Measurements from ENCODE around the gene TLCD3B.

The TLCD3B gene

DNA sequence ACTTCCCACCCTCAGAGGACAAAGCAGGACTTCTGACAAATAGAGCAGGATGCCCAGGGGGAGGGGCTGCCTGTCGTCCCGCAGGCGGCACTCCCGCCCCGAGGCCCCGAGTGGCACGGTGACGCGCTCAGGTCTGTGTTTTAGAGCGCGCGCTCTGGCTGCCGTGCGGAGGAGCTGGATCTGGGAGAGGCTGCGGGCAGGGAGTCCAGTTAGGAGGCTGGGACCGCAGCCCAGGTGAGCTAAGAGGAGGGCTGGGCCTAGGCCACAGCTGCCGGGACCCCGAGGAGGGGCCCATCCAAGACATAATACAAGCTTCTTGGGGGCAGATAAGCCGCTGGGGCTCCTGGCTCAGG lies 26.7 kb downstream of the TLCD3B start:
- no peak for DNase-seq

DNA sequence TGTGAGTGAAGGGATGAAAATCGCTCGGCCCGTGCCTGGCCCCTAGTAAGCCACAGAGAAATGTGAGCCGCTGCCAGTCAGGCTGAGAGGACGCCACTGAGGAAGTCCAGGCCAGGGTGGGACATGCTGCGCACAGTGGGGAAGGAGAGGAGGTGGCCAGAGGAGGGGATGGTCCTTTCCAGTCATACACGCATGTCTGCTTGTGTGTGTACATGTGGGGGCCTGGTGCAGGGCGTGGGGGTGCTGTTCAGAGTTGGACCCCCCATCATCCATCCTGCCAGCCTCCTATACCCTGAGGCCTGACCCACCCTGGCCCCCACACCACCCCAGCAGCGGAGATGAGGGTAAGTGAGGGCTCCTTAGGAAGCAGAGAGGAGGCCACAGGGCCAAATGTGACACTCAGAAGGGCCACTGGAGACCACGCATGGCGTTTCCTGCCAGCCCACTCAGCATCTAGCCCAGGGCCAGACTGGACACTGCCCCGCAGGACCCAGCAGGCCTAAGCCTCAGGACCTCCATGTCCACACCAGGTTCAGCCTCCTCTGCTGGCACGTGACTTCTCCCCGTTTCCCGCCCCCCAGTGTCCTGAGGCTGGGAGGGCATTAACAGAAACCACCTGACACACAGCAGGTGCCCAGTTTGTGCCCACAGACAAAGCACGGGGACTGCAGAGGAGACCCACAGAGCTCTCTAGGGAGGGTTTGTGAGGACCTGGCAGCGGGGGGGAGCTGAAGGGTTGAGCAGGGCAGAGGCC lies 27.2 kb downstream of the TLCD3B start:
- DNase-seq, result no peak

DNA sequence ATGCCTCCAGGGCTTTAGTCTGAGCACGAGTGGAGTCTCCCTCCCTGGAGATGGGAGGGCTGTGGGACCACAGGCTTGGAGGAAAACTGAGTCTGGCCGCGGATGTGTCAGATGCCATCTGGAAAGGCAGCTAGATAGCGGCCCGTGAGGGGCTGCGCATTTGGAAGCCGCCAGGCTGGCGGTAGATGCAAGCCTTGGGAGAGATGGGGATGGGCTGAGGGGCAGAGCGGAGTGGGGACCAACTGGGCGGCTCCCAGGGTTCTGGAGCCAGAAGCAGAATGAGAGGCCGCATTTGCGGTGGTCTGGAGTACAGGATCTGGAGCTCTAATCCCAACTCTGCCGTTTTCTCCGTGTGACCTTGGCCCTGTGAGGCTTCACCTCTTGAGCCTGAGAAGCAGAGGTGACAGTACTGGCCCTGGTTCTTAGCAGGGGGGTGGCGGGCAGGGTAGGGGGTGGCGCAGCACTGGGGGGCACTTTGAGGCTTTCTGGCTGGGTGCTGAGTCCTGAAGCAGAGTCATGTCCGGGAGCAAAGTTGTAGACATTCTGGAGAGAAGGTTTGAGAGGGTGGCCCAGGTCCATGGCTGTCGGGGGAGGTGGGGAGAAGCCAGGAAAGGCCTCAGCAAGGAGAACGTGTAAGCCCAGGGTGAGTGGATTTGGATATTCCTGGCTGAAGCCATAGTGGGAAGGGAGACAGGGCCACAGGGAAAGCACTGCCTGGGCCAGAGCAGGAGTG lies 28.3 kb downstream of the TLCD3B start:
- no peak for DNase-seq

DNA sequence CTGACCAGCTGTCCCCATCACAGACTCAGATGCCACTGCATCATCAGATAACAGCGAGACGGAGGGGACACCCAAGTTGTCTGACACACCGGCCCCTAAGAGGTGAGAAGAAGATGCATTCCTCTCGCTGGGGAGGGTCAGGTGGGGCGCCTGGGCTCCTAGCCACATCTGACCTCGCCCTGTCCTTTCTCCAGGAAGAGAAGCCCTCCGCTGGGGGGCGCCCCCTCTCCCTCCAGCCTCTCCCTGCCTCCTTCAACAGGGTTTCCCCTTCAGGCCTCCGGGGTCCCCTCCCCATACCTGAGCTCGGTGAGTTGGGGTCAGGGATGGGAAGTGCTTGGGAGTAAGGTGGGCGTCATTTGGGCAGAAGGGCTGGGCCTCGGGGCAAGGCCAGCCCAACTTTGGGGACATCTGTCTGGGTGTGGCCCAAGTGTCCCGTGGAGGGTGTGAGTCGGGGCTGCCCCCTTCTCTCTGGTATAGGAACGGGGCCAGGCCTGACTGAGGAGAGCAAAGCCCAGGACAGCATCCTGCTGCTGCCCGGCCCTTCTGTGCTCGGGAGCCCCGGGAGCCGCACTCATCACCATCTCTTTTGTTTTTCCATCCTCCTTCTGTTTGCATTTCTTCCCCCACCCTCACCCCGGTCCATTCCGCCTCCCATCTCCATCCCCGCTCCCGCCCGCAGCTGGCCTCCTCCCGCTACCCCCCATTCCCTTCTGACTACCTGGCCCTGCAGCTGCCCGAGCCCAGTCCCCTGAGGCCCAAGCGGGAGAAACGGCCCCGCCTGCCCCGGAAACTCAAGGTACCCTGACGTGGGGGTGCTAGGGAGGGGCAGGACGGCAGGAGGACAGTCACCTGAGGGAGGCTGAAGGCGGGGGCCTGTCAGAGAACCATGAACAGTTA lies 30.1 kb downstream of the TLCD3B start:
- no peak for DNase-seq

DNA sequence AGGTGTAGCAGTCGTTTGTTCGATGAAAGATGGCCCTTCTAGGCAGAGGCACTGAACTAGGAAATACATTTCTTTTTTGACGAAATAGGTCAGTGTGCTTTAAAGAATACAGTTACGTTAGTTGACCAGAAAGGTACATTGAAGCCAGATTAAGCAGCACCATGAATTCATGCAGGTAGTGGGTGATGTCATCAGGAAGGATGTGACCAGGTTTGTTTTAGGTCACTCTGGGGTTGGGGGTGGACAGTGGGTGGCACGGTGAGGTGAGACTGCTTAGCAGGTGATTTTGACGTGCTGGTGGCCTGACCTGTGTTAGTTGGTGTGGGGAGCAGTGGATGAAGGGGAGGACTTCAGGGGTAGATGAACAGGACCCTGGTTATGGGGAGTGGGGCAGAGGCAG lies 31.5 kb downstream of the TLCD3B start:
- no peak for DNase-seq

DNA sequence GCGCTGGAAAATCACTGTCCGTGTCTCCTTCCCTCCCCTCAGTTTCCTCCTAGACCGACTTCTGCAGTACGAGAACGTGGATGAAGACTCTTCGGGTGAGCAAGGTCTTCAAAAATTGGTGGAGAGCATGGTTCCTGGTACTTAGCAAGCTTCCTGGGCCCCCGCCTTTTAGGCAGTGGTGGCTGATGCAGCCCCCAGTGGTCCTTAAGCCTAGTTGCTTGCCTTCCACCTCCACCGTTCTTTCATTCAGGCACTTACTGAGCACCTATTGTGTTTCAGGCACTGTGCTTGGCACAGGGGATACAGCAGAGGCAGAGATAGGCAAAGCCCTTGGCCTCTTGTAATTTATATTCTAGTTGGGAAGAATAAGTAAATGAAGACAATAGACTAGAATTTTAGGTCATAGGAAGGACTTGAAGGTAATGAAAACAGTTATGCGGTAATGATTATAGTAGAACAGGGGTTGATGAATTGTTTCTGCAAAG lies 34.3 kb downstream of the TLCD3B start:
- peak; percentile 35 for DNase-seq

DNA sequence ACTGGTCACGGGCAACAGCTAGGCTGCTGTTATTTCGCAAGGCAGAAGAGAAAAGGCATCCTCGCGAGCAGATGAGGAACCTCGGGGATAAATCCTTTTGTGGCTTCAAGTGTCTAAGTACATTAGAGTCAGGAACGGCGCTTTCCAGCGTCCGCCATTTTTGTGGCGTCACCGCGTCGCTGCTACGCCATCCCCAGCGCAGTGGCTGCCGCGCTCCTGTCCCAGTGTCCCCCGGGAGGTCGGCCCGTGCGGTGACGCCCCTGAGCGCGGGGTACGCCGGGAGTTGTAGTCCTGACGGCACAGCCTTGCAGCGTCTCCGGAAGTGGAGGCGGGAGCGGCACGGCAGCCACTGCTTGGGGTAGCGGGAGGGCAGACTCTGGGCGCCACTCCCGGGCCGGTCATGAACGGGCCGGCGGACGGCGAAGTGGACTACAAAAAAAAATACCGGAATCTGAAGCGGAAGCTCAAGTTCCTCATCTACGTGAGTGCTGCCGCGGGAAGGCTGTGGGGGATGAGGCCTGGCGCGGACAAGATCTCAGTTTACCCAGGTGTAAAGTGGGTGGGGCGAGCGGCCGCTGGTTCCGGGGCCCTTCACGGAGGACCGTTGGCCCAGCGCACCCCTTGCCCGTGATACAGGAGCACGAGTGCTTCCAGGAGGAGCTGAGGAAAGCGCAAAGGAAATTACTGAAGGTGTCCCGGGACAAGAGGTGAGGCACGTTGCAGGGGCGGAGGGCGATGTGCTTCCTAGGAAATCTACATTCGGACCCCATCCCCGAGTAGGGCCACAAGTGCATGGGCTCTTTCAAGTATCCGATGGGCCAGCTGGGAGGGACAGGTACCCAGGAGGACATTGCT lies 34.9 kb downstream of the TLCD3B start, which contains the start of gene INO80E:
Gene INO80E, plus strand, starts transcription at position 331 of the 855 bp plus-strand sequence. Its CDS starts 70 bp downstream, at position 401.
- peak; percentile 98 for DNase-seq

DNA sequence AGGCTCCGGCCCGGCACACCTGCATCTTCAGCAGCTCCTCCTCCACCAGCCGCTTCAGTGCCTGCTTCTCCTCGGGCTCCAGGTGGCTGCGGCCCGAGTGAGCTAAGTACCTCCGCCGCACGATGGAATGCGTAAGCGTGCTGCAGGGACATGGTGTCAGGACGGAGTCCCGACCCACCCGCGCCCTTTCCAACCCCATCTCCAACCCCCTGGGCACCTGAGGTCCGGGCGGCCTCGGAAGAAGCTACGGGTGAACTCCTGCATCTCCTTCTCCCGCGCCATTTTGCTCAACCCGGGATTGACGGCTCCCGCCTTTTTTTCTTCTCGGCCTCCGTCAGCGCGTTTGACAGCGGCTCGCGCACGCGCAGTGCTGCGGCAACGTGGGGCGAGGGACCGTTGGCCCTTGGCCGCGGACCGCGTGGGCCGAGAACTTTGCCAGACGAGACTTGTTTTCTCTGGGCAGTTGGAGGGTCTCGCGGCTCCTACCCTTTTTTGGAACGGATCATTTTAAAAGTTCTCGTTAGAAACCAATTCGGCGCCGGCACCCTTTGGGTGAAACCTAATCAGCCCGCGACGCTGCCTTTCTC lies 35.7 kb downstream of the TLCD3B start, which contains the start of gene HIRIP3:
Gene HIRIP3, minus strand, starts transcription at position 294 of the 587 bp plus-strand sequence. Its CDS starts 12 bp downstream, at position 282.
- DNase-seq, result peak; percentile 95

DNA sequence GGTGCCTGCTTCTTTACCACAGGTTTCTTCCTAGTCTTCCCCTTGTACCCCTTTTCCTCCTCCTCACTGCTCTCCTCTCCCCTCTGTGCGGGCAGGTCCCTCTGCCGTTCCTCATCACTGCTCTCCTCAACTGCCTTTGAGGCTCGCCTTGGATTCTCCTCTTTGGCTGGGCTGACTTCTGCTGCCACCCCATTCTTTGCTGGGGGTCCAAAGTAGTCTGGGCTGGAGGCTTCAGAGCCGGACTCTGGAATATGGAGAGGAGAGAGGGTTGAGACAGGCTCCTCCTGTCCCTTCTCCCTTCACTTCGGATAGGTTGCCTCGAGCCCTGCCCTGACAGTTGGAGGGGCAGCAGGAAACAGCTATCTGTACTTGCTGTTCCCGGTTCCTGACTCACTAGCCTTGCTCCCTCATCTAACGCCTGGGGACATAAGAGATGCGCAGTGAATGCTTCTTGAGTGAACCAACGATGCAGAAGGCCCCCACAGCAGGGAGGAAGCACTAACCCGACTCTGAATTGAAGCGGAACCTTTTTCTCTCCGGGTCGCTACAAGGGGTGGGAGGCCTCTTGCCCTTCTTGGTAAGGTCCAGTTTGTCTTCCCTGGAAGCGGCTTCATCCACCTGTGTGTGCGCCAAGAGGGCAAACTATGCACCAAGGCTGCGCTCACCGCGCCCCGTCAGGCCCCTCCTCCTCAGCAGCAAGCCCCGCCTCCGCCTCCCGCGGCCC lies 36.3 kb downstream of the TLCD3B start:
- peak; percentile 72 for DNase-seq

DNA sequence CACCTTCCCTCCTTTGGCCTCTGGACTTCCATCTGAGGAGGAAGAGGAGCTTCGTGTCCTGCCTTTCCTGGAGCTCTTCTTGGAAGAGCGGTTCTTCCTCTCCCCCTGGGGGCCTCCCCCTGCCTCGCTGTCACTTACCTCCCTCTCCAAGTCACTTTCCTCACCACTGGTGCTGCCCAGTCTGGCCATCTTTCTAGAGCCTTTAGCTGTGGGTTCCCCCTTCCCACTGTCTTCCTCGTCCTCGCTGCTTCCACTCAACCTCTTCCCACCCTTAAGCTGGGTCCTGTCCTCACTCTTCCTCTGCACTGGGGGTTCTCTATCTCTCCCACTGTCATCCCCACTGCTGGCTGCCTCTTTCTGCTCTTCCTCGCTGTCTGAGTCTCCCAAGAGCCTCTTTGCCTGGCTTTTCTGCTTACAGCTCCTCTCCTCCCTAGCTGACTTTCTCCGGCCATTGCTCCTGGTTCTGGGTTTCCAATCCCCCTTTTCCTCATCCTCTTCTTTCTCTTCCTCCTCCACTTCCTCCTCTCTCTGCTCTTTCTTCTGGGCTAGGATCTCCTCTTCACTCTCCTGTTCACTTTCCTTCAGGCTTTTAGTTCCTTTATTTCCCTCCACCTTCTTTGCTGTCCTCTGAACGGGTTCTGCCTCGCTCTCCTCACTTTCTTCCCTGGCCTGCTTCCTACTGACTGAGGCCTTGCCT lies 37.0 kb downstream of the TLCD3B start:
- no peak for DNase-seq

DNA sequence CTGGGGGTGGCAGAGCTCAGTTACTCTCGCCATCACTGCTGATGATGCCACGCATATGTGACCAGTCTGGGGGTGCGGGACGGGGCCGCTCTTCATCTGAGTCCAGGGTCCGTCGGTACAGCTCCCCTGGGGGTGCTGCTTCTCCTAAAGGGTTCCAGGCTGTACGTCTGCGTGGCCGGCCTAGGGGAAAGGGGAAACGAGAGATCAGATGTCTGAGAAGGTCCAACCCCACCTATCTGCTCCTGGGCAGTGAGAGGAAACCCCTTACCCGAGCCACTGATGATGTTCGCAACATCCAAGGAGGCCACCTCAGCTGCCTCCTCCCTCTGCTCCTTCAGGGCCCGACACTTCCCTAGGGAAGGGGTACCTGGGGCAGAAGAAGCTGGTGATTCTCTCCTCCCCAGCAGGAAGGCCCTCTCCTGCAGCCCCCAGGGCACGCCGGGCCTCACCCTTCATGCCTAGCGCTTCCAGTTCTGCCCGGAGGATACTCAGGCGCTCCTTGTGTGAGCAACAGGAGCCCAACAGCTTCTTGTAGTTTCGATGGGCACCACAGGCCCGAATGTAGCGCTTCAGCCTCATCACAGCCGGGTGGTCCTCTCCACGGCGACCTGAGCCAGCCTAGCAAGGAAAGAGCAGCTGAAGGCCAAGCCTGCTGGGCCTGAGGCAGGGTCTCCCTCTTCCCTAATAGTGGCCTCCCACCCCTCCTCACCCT lies 37.7 kb downstream of the TLCD3B start:
- DNase-seq, result no peak

DNA sequence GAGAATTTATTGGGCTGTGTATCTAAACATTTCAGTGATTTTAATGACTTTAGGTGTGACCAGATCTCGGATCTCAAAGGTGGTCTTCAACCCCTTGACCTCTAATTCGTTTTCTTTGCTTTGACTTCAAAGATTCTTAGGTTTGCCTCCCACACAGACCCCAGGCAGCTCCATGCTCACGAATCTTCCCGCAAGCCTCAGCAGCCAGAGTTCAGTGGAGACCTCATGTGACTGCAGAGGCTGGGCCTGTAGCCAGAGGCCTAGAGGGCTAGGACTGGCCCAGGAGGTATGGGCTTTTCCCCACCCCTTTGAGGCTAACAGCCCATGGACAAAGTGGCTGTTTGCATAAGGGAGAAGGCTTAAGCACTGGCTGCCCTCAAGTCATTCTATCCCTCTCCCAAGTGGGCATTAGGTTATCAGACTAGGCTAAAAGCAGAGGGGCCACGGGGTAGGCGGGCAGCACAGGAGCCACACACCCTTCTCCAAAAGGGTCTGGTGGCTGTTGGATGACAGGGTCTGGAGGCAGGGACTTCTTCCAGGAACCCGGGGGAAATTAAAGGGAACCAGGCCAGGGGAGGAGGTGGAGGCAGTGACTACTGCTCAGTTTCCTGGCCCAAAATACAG lies 38.6 kb downstream of the TLCD3B start:
- no peak for DNase-seq

DNA sequence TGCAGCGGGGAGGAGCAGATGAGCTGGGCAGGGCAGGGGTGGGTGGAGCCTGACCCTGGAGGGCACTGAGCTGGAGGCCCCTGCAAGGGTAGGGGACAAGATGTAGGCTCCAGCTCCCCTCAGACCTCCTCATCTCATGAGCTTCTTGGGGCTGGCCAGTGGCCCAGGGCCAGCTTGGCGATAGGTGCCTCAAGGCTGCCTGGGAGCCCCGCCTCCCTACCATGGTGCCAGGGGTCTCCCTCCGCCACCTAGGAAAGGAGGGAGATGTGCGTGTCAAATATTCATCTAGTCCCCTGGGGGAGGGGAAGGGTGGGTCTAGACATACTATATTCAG lies 39.5 kb downstream of the TLCD3B start:
- no peak for DNase-seq

DNA sequence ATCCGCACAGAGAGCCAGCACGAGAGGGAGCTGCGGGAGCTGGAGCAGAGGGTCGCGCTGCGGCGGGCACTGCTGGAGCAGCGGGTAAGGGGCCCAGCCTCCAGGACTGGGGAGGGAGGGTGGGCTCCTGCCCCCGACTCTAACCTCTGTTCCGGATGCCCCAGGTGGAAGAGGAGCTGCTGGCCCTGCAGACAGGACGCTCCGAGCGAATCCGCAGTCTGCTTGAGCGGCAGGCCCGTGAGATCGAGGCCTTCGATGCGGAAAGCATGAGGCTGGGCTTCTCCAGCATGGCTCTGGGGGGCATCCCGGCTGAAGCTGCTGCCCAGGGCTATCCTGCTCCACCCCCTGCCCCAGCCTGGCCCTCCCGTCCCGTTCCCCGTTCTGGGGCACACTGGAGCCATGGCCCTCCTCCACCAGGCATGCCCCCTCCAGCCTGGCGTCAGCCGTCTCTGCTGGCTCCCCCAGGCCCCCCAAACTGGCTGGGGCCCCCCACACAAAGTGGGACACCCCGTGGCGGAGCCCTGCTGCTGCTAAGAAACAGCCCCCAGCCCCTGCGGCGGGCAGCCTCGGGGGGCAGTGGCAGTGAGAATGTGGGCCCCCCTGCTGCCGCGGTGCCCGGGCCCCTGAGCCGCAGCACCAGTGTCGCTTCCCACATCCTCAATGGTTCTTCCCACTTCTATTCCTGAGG lies 40.0 kb downstream of the TLCD3B start:
- no peak for DNase-seq

DNA sequence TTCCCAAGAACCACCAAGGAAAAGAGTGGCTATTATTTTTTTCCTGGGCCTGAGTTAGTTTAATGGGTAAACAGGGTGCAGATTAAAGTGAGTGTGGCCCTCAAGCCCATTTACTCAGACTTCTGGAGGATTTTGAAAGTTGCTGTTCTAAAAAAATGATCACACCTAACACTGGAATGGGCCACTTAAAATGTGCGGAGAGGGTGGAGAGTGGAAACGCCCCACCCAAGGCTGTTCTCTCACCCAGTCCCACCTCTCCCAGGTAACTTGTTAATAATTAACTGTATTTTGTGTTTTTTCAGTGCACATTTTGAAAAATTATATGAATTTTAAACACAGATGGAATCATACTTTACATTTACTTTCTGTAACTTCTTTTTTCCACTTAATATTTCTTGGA lies 41.0 kb downstream of the TLCD3B start:
- no peak for DNase-seq

DNA sequence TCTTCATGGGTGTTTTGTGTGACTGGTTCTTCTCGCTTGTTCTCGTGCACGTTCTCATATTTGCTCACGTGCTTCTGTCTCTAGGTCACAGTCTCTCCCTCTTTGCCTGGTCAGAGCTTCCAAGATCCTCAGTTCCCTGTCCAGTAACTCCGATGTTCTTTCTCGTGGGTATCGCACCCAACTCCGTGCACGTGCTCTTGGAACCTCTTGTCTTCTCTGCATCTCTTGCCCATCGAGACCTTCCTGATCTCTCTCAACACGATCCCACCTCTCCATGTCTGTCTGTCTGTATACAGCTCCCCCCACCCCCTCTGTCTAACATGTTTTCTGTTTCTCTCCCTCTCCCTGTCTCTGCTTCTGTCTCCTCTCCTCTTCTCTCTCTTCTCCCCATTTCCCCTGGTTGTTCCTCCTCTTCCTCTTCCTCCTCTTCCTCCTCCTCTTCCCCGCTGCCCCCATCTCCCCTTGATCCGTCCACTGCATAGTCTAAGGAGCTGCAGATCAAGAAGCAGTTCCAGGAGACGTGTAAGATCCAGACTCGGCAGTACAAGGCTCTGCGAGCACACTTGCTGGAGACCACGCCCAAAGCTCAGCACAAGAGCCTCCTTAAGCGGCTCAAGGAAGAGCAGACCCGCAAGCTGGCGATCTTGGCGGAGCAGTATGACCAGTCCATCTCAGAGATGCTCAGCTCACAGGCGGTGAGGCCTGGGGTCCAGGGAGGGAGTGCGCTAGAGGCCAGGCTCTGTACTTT lies 41.8 kb downstream of the TLCD3B start:
- DNase-seq, result no peak

DNA sequence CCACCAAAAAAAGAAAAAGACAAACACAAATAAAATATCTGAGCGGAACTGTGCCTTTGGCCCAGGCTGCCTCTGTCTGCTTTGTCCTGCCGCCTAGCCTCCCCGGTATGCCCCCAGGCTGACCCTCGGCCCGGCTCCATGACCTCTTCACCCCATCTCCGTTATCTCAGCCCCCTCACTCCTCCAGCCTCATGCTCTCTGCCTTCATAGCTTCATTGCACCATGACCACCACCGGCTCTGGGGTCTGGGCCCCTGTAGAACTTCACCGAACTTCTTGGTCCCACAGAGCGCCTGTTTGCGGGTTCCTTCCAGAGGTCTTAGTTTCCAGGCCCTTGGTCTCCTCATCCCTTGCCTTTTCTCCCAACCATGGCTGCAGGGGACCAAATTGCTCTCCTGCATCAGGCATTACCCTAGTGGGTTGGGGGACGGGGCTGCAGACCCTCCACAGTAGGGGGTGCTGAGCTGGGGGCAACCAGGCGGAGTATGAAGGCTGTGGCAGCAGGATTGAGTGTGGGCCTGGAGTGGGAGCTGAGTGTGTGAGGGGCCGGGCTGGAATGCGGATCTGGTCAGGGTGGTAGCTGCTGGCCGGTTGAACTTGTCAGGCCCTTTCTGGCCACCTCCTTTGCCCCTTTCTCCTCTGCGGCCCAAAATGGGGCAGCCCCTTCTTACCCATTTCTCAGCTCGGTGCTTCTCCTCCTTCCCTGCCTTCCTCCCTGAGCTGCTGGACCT lies 42.6 kb downstream of the TLCD3B start:
- DNase-seq, result no peak

All from hematopoietic multipotent progenitor cell treated with erythropoietin and hydrocortisone succinate and interleukin-3 and kit ligand, for 6 days (in vitro differentiated cells).